GM11168 (cell line): Measurements from ENCODE around the gene RGS4.
"Not testable (repeated sequence)": the region's sequence is repeated elsewhere in the genome, so short reads cannot be mapped to it uniquely, and the experiment has no call there.

Experiments used
- in situ Hi-C: fragments of 300-500 bp; cut with MboI; formaldehyde crosslinking; loops from one replicate; pipeline ENCODE4 v1.12.0; 2022; ENCODE audit warnings: low sequenced_read_pairs; ENCODE audit not compliant: unreplicated experiment

RGS4 gene

DNA sequence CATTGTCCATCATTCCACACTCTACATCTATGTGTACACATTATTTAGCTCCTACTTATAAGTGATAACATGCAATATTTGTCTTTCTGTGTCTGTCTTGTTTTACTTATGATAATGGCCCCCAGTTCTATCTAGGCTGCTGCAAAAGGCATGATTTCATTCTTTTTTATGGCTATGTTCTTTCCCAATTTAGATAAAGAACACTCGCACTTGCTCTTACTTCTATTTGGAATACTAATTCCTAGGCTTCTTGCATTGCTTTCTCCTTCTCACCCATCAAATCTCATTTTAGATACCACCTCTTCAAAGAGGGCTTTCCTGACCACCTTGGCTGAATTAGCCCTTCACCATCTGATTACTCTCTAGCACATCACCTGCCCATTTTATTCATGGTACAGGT lies 3.0 kb upstream of the RGS4 start:
- in situ Hi-C loops = no loop called here

DNA sequence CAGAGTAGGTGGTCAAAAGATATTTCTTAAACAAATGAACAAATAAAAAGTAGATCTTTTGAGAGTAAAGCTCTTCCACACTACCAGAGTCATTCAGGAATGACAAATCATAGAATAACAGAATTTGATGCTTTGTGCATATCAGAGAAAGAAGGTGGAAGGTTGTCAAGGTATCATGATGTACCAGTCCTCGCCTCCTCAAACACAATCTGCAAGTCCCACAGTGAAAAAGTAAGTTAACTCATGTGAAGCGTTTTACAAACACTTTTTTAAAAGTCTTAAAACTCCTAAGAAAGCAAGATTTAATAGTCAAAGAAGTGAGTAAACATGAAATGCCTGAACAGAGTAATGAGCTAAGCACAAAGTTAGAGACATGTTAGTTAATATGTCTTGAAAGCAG lies 2.5 kb upstream of the RGS4 start:
- in situ Hi-C loops = no loop called here

GRCh38 chr1:163068716-163069115 lies 445 bp upstream of the RGS4 start:
- in situ Hi-C loops = no loop called here

- in situ Hi-C loops = loop anchor here (10.0 kb wide), 1 partner anchor 235 kb away; no protein-coding TSS in a partner anchor
These were observed 605 bp downstream of the RGS4 start for GRCh38 chr1:163069655-163070277.

GRCh38 chr1:163071405-163072255 lies 2.5 kb downstream of the RGS4 start:
- in situ Hi-C loops = loop anchor here (10.0 kb wide), 1 partner anchor 233 kb away; no protein-coding TSS in a partner anchor

DNA sequence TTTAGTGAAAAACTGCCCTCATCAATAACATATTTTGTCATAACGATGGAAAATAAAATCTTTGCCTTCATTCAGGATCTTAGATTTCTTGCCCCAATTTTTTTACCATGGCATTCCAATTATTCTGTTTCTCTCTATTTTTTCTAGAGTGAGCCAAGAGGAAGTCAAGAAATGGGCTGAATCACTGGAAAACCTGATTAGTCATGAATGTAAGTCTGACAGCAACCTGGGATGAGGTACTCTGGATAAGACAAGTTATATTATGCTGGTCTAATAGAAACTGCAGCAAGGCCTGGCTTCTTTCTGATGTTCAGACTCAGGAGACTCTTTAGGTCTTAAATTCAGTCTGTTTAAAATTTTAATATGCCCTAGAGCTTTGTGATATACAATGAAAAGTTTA lies 3.5 kb downstream of the RGS4 start:
- in situ Hi-C loops = loop anchor here (10.0 kb wide), 1 partner anchor 232 kb away; no protein-coding TSS in a partner anchor

DNA sequence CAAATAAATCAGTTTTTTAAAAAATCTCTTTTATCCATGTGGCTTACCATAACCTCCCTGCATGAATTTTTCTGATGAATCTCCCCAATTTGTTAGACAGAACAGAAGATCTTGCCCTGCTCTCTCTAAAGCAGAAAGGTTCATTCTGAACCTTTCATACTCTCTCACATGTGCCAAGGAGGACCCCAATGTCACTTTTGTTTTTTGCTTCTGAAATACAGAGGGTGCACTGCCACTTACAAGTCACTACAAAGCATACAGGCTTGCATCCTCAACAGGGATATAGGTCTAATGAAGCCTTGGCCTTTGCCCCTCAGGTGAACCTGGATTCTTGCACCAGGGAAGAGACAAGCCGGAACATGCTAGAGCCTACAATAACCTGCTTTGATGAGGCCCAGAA lies 4.8 kb downstream of the RGS4 start:
- in situ Hi-C loops = loop anchor here (10.0 kb wide), 1 partner anchor 231 kb away; no protein-coding TSS in a partner anchor

GRCh38 chr1:163074716-163075284 lies 5.6 kb downstream of the RGS4 start:
- in situ Hi-C loops = loop anchor here (10.0 kb wide), 1 partner anchor 230 kb away; no protein-coding TSS in a partner anchor

GRCh38 chr1:163076044-163076443 lies 6.9 kb downstream of the RGS4 start:
- in situ Hi-C loops = loop anchor here (10.0 kb wide), 1 partner anchor 229 kb away; no protein-coding TSS in a partner anchor

GRCh38 chr1:163076446-163076845 lies 7.3 kb downstream of the RGS4 start:
- in situ Hi-C loops = loop anchor here (10.0 kb wide), 1 partner anchor 228 kb away; no protein-coding TSS in a partner anchor

DNA sequence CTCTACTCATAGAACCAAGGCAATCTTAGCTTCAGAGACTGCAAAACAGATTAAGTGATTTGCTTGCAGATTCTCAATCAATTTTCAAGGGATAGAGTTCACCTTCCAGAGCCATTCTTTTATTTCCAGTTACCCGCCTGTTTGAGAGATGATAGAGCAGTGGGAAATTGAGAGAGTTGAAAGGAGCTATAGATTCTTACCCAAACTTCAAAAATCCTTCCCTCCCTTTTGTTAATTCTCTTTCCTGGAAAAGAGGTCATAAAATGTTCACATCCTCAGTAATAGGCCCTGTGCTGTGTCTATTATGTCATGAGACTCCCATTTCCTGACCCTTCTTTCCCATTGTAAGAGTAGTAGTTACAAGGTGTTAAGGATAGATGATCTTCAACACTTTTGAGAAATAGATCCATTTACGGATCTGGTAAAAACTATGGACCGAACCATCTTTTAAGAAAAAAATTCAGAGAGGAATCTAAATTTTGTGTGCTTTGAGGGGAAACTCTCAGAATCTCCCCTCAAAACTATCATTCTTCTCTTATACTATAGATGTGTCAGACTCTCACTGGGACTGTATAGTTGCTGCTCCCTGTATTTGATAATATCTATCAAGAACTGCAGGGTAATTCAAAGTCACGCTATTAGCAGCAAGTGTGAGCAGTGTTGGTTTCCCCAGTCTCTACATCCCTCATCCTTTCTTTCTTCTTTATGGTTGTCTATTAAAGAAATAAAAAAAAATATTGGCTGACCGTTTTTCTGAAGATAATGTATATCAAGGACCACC lies 8.0 kb downstream of the RGS4 start:
- in situ Hi-C loops = loop anchor here (10.0 kb wide), 1 partner anchor 228 kb away; no protein-coding TSS in a partner anchor

GRCh38 chr1:163082971-163083370 lies 13.8 kb downstream of the RGS4 start:
- in situ Hi-C loops = no loop called here

DNA sequence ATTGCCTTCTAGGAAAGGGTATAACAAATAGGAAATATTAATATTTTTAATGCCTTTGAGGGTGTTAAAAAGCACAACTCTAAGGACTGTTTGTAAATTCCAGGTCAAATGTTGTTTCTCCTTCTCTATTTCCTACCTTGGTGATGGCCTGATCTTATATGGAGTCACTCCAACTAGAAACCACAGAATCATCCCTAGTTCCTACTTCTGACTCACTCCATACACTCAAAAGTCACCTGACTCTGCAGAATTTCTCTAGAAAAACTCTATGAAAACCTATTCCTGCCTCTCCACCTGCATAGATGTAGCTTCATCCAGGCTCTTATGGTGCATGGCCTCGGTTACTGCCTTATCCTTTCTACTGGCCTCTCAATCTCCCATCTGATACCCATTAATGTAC lies 14.5 kb downstream of the RGS4 start:
- in situ Hi-C loops = no loop called here

DNA sequence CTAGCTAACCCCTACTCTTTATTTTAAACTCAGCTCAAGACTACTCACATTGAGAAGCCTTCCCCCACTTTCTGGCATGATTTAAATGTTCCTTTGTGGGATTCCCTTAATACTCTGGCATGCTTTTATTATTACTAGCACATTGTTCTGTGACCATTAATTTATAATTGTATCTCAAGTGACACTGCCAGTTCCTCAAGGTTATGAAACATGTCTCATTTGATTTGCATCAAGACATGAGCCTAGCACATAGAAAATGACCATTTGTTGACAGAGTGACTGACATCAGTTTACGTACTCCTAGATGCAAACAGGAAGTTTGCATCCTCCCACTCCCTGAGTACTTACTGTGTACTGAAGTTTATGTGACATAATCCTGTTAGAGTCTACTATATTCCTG lies 15.2 kb downstream of the RGS4 start:
- in situ Hi-C loops = no loop called here

GRCh38 chr1:163085041-163085903 lies 16.1 kb downstream of the RGS4 start:
- in situ Hi-C loops = no loop called here

DNA sequence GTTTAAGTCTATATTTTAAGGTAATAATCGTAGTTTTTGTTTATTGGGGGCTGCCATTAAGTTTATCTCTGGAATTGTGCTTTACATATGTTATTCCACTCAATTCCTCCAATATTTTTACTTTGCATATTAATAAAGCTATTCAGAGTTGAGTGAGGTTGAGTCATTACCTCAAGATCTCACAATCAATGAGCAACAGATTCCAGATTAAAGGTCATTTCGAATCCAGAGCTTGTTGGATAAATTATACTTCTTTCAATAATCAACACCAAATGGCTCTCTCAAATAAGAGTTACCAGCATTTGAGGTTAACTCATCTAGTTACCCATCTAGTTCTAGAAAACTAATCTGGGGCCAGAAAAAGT lies 16.7 kb downstream of the RGS4 start:
- in situ Hi-C loops = no loop called here

DNA sequence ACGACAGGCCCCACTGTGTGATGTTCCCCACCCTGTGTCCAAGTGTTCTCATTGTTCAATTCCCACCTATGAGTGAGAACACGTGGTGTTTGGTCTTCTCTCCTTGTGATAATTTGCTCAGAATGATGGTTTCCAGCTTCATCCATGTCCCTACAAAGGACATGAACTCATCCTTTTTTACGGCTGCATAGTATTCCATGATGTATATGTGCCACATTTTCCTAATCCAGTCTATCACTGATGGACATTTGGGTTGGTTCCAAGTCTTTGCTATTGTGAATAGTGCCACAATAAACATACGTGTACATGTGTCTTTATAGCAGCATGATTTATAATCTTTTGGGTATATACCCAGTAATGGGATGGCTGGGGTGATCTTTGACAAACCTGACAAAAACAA lies 20.0 kb downstream of the RGS4 start:
- in situ Hi-C loops = not testable (repeated sequence)

DNA sequence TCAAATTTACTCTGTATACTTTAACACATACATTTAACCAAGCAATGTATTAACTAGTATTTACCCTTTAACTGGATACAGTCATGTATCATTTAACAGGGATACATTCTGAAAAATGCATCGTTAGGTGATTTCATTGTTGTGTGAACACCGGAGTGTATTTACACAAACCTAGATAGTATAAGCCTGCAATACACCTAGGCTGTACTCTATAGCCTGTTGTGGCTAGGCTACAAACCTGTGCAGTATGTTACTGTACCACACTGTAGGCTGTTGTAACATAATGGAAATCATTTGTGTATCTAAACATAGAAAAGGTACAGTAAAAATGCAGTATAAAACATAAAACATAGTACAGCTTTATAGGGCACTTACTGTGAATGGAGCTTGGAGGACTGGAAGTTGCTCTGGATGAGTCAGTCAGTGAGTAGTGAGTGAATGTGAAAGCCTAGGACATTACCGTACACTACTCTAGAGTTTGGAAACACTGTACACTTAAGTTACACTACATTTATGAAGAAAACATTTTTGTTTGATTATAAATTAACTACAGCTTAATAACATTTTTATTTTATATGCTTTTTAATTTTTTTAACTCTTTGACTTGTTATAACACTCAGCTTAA lies 21.3 kb downstream of the RGS4 start:
- in situ Hi-C loops = no loop called here

GRCh38 chr1:163093169-163093568 lies 24.0 kb downstream of the RGS4 start:
- in situ Hi-C loops = no loop called here
